ENCODE data around the gene KCNAB2.

Gene KCNAB2

DNA sequence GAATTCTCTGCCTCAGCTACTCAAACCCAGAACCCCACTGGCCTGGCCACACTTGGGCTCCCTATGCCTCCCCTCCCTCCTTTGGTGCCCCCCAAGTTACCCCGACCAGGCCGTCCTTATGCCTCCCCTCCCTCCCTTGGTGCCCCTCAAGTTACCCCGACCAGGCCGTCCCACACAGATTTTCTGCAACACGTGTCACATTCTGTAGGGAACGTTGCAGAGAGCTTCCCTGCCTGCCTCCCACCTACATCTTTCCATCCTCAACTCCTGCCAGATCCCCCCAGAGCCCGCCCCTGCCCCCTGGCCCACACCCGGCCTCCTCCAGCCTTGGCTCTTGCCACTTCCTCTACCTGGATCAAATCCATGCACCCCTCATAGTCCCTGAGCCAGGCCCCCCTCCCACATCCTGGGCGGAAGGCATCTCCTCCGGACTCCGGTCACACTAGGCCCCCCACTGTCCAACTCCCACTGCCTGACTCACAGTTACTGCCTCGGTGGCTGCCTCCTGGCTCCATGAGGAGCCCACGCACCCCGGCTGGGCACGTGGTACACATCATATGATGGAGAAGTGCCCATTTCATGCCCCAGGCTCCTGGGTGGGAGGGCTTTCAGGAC, 41.2 kb downstream of the KCNAB2 start:
- DNase-seq (ENCODE audit: low spot score): no peak
- no peak overlapping the region for H3K27ac ChIP-seq
- no peak for TF ChIP-seq CTCF (conservative IDR thresholded peaks at IDR 0.05; ENCODE audit: low read depth)
- ChIA-PET CTCF (interaction anchor here (0.7 kb wide), 1 partner anchor 99 kb away, joined by 3 read pairs; no protein-coding TSS in a partner anchor), POLR2A (ENCODE audit: low non-redundant PET) (interaction anchor here (0.6 kb wide), 1 partner anchor 59 kb away, joined by 4 read pairs; no protein-coding TSS in a partner anchor)

DNA sequence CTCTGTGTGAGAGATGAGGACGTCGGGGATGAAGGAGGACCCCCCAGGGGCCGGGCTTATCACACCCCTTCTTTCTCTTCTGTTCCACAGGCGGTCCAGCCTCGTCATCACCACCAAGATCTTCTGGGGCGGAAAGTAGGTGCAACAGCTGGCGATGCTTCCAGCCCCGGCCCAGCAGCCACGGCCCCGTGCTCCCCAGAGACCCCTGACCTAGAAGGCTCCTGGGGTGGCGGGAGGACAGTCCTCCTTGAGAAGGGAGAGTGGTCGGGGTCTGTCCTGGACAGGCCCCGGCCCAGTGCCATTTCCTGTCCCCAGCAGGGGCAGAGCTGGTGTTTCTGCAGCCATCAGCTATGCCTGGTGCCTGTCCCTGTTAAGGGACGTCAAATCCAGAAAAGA, 41.7 kb downstream of the KCNAB2 start:
- CTCF ChIA-PET: interaction anchor here (0.7 kb wide), 1 partner anchor 98 kb away, joined by 3 read pairs; no protein-coding TSS in a partner anchor
- no peak for TF ChIP-seq CTCF (conservative IDR thresholded peaks at IDR 0.05; ENCODE audit: low read depth)
- no peak overlapping the region for H3K27ac ChIP-seq
- POLR2A ChIA-PET (ENCODE audit: low non-redundant PET): no interaction called here
- no peak for DNase-seq (ENCODE audit: low spot score)

DNA sequence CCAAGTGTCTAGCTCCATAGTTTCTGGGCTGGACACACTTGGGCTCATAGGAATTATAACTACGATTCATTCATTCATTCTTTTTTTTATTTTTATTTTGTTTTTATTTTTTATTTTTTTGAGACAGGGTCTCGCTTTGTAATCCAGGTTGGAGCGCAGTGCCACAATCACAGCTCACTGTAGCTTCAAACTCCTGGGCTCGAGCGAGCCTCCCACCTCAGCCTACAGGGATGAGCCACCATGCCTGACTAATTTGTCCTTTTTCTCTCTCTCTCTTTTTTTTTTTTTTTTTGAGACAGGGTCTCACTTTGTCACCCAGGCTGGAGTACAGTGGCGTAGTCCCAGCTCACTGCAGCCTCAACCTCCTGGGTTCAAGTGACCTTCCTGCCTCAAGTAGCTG, 42.3 kb downstream of the KCNAB2 start:
- DNase-seq (ENCODE audit: low spot score): no peak
- CTCF ChIA-PET: no interaction called here
- no peak for TF ChIP-seq CTCF (conservative IDR thresholded peaks at IDR 0.05; ENCODE audit: low read depth)
- POLR2A ChIA-PET (ENCODE audit: low non-redundant PET): no interaction called here
- no peak overlapping the region for H3K27ac ChIP-seq

GRCh38 chr1:6088956-6089355, 43.3 kb downstream of the KCNAB2 start:
- POLR2A ChIA-PET (ENCODE audit: low non-redundant PET): no interaction called here
- TF ChIP-seq CTCF (conservative IDR thresholded peaks at IDR 0.05; ENCODE audit: low read depth): no peak
- DNase-seq (ENCODE audit: low spot score): no peak
- H3K27ac ChIP-seq: no peak overlapping the region
- CTCF ChIA-PET: no interaction called here

DNA sequence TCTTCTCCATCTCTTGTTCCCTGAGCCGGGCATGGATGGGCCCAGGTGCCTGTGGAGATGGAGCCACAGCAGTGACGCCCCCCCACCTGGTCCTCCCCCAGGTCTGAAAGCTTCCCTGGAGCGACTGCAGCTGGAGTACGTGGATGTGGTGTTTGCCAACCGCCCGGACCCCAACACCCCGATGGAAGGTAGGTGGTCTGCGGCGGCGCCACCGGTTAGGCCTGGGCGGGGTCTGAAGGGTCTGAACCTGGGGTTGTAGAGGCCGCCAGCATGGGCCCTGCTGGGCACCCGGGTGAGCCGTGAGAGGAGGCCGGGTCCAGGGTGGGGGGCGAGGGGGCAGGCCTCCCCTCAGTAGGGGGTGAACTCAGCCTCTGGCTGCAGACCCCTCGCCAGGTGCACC, 44.6 kb downstream of the KCNAB2 start:
- no peak overlapping the region for H3K27ac ChIP-seq
- ChIA-PET POLR2A (ENCODE audit: low non-redundant PET) (no interaction called here), CTCF (interaction anchor here (1.3 kb wide), 1 partner anchor 10 kb away, joined by 3 read pairs; no protein-coding TSS in a partner anchor)
- DNase-seq (ENCODE audit: low spot score): no peak
- no peak for TF ChIP-seq CTCF (conservative IDR thresholded peaks at IDR 0.05; ENCODE audit: low read depth)

GRCh38 chr1:6090996-6091822, 45.5 kb downstream of the KCNAB2 start:
- ChIA-PET CTCF (interaction anchor here (0.6 to 1.4 kb wide), 5 partner anchors 9 to 259 kb away, joined by 3 to 4 read pairs (median 3); no protein-coding TSS in a partner anchor), POLR2A (ENCODE audit: low non-redundant PET) (no interaction called here)
- DNase-seq (ENCODE audit: low spot score): no peak
- H3K27ac ChIP-seq: no peak overlapping the region
- no peak for TF ChIP-seq CTCF (conservative IDR thresholded peaks at IDR 0.05; ENCODE audit: low read depth)
